DMS53 (cell line): ENCODE data around the gene S1PR2.
"Not testable (repeated sequence)": the region's sequence is repeated elsewhere in the genome, so short reads cannot be mapped to it uniquely, and the experiment has no call there.

Experiments used
- DNase-seq: peaks from one replicate; lab custom pipeline; 2025; lab: John Stamatoyannopoulos, UW

The S1PR2 gene

GRCh38 chr19:10223488-10224213, 7.5 kb downstream of the S1PR2 start:
- DNase-seq = no peak

GRCh38 chr19:10222201-10222890, 8.8 kb downstream of the S1PR2 start:
- DNase-seq = no peak

- DNase-seq = no peak
Observed at GRCh38 chr19:10220695-10221094, 10.4 kb downstream of the S1PR2 start.

GRCh38 chr19:10219678-10220077, 11.5 kb downstream of the S1PR2 start:
- peak; percentile 90 for DNase-seq

GRCh38 chr19:10217085-10217484, 14.0 kb downstream of the S1PR2 start:
- DNase-seq = no peak

- DNase-seq = no peak
Observed at GRCh38 chr19:10214784-10215183, 16.3 kb downstream of the S1PR2 start.

- DNase-seq = no peak
Observed at GRCh38 chr19:10211691-10212090, 19.4 kb downstream of the S1PR2 start.

- DNase-seq = no peak
Observed at GRCh38 chr19:10211061-10211460, 20.1 kb downstream of the S1PR2 start.

GRCh38 chr19:10209315-10209714, 21.8 kb downstream of the S1PR2 start:
- DNase-seq = peak; percentile 88

- DNase-seq = peak; percentile 41
Observed at GRCh38 chr19:10207026-10207425, 24.1 kb downstream of the S1PR2 start.

- DNase-seq = peak; percentile 77
Observed at GRCh38 chr19:10206226-10206885, 24.8 kb downstream of the S1PR2 start.

GRCh38 chr19:10205636-10206035, 25.5 kb downstream of the S1PR2 start:
- peak; percentile 36 for DNase-seq

GRCh38 chr19:10203686-10204085, 27.4 kb downstream of the S1PR2 start:
- peak; percentile 13 for DNase-seq

- no peak for DNase-seq
Observed at GRCh38 chr19:10201176-10201575, 30.0 kb downstream of the S1PR2 start.

GRCh38 chr19:10200101-10200500, 31.0 kb downstream of the S1PR2 start:
- DNase-seq = not testable (repeated sequence)

GRCh38 chr19:10198889-10199644, 32.1 kb downstream of the S1PR2 start:
- not testable (repeated sequence) for DNase-seq

- DNase-seq = no peak
Observed at GRCh38 chr19:10195199-10195519, 36.0 kb downstream of the S1PR2 start.

GRCh38 chr19:10194500-10195198, 36.5 kb downstream of the S1PR2 start, which contains the start of gene DNMT1:
TSS of gene DNMT1 (minus strand) at chr19:10194953. CDS start at chr19:10194899, 54 bp downstream.
- peak; percentile 96 for DNase-seq

- DNase-seq = peak; percentile 59
Observed at GRCh38 chr19:10193790-10194499, 37.2 kb downstream of the S1PR2 start.

GRCh38 chr19:10192922-10193321, 38.2 kb downstream of the S1PR2 start:
- DNase-seq = no peak

GRCh38 chr19:10191347-10191746, 39.8 kb downstream of the S1PR2 start:
- DNase-seq = no peak
